ENCODE data around the gene LRG1. TPM values are rescaled to one million over a fixed set of nuclear protein-coding genes. Genes with fewer than 3 reads are reported as not detected.

Gene LRG1
- total and polyA plus RNA-seq, 2 of the 13 experiments (the other 11 are each of a cell fraction or from before 2014, with no cell fraction given): 12.0 to 39.3 TPM

GRCh38 chr19:4507150-4507452 lies 32.7 kb downstream of the LRG1 start:
- no TSS peak for BruUV-seq (replicated peaks)
- in situ Hi-C loops (cut with HindIII; ENCODE audit: extremely low pct_ligation_motif_present, low pct_unique_long_range_greater_than_20kb) (no loop called here), intact Hi-C loops (cut with micrococcal nuclease; ENCODE audit: unreplicated experiment) (no loop called here)
- no peaks in the 10 kb centered on the region for H3K27me3 ChIP-seq (ENCODE audit: control insufficient read depth in 1 of 2, insufficient read depth in 2 of 2, low read length in 2 of 2)
- no peak for DNase-seq (ENCODE audit: low spot score)
- no peaks in the 10 kb centered on the region for H4K20me1 ChIP-seq (ENCODE audit: insufficient read depth, low read length)
- ChIA-PET CTCF (ENCODE audit: low intra/inter-chr PET ratio, low total read pairs) (no interaction called here), POLR2A (no interaction called here)
- H3K4me3 ChIP-seq (replicated peaks in 1 of 3; ENCODE audit: insufficient read depth in 1 of 3, low read depth in 2 of 3, low read length in 3 of 3): no peak overlapping the region
- H3K27ac ChIP-seq (ENCODE audit: extremely low read length, insufficient read depth, low read length): no peak overlapping the region
- H3K36me3 ChIP-seq (replicated peaks in 1 of 2; ENCODE audit: control insufficient read depth in 1 of 2, insufficient read depth in 2 of 2, low read length in 2 of 2): peaks cover 3 to 7% of the 10 kb centered on the region in 2 experiments; a peak in 2 of 5 replicates
- H3K4me1 ChIP-seq (ENCODE audit: insufficient read depth, low read length): no peaks in the 10 kb centered on the region
- no peak for FAIRE-seq
- H2AFZ ChIP-seq (ENCODE audit: low read length): no peak overlapping the region
- no peaks in the 10 kb centered on the region for H3K9me3 ChIP-seq (ENCODE audit: low read length)
- H3K79me2 ChIP-seq (ENCODE audit: insufficient read depth, low read length): no peaks in the 10 kb centered on the region
- WGBS (ENCODE audit: low lambda C conversion rate): 100% methylated on average over 4 of the region's 12 CpGs
- ATAC-seq: no peak
- no peak overlapping the region for H3K9ac ChIP-seq (ENCODE audit: insufficient read depth, low read depth, low read length)
- no peak overlapping the region for H3K4me2 ChIP-seq (ENCODE audit: low read depth, low read length)
- TF ChIP-seq, protein P1, sequence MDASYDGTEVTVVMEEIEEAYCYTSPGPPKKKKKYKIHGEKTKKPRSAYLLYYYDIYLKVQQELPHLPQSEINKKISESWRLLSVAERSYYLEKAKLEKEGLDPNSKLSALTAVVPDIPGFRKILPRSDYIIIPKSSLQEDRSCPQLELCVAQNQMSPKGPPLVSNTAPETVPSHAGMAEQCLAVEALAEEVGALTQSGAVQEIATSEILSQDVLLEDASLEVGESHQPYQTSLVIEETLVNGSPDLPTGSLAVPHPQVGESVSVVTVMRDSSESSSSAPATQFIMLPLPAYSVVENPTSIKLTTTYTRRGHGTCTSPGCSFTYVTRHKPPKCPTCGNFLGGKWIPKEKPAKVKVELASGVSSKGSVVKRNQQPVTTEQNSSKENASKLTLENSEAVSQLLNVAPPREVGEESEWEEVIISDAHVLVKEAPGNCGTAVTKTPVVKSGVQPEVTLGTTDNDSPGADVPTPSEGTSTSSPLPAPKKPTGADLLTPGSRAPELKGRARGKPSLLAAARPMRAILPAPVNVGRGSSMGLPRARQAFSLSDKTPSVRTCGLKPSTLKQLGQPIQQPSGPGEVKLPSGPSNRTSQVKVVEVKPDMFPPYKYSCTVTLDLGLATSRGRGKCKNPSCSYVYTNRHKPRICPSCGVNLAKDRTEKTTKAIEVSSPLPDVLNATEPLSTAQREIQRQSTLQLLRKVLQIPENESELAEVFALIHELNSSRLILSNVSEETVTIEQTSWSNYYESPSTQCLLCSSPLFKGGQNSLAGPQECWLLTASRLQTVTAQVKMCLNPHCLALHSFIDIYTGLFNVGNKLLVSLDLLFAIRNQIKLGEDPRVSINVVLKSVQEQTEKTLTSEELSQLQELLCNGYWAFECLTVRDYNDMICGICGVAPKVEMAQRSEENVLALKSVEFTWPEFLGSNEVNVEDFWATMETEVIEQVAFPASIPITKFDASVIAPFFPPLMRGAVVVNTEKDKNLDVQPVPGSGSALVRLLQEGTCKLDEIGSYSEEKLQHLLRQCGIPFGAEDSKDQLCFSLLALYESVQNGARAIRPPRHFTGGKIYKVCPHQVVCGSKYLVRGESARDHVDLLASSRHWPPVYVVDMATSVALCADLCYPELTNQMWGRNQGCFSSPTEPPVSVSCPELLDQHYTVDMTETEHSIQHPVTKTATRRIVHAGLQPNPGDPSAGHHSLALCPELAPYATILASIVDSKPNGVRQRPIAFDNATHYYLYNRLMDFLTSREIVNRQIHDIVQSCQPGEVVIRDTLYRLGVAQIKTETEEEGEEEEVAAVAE (CRISPR knock-in tag; IDR thresholded peaks at IDR 0.05; ENCODE audit: borderline replicate concordance): no peak
- TF ChIP-seq MXD1 (CRISPR knock-in tag; IDR thresholded peaks at IDR 0.05) (no peak), AGO2 (optimal IDR thresholded peaks at IDR 0.05; ENCODE audit: low read depth, low read length) (no peak), PHF8 (CRISPR knock-in tag; IDR thresholded peaks at IDR 0.05) (no peak), ZSCAN29 (CRISPR knock-in tag; conservative IDR thresholded peaks at IDR 0.05) (no peak), ZNF460 (CRISPR knock-in tag; IDR thresholded peaks at IDR 0.05; ENCODE audit: borderline replicate concordance) (no peak), ZNF567 (CRISPR knock-in tag; IDR thresholded peaks at IDR 0.05; ENCODE audit: borderline replicate concordance) (no peak), HMGXB4 (CRISPR knock-in tag; IDR thresholded peaks at IDR 0.05; ENCODE audit: borderline replicate concordance in 1 of 2, low read depth in 1 of 2) (no peak), NFE2 (CRISPR knock-in tag; IDR thresholded peaks at IDR 0.05) (no peak), ZNF180 (CRISPR knock-in tag; IDR thresholded peaks at IDR 0.05; ENCODE audit: borderline replicate concordance, low read depth) (no peak), ZBTB25 (CRISPR knock-in tag; IDR thresholded peaks at IDR 0.05) (no peak), ZNF143 (CRISPR knock-in tag; IDR thresholded peaks at IDR 0.05) (no peak), SMAD3 (CRISPR knock-in tag; IDR thresholded peaks at IDR 0.05) (no peak)
- TF ChIP-seq, protein P2, sequence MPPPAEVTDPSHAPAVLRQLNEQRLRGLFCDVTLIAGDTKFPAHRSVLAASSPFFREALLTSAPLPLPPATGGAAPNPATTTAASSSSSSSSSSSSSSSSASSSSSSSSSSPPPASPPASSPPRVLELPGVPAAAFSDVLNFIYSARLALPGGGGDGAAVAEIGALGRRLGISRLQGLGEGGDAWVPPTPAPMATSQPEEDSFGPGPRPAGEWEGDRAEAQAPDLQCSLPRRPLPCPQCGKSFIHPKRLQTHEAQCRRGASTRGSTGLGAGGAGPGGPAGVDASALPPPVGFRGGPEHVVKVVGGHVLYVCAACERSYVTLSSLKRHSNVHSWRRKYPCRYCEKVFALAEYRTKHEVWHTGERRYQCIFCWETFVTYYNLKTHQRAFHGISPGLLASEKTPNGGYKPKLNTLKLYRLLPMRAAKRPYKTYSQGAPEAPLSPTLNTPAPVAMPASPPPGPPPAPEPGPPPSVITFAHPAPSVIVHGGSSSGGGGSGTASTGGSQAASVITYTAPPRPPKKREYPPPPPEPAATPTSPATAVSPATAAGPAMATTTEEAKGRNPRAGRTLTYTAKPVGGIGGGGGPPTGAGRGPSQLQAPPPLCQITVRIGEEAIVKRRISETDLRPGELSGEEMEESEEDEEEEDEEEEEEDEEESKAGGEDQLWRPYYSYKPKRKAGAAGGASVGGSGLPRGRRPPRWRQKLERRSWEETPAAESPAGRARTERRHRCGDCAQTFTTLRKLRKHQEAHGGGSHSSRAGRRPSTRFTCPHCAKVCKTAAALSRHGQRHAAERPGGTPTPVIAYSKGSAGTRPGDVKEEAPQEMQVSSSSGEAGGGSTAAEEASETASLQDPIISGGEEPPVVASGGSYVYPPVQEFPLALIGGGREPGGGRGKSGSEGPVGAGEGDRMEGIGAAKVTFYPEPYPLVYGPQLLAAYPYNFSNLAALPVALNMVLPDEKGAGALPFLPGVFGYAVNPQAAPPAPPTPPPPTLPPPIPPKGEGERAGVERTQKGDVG (CRISPR knock-in tag; IDR thresholded peaks at IDR 0.05; ENCODE audit: borderline replicate concordance): no peak
